ENCODE measurements around the gene ANGPTL7. TPM values are rescaled to one million over a fixed set of nuclear protein-coding genes. Genes with fewer than 3 reads are reported as not detected.

ANGPTL7 gene
- total and polyA plus RNA-seq, 7 donors: 0.51 to 6.4 (median 2.2) TPM; not detected in 1

GRCh38 chr1:11211925-11212587 is 22.9 kb downstream of the ANGPTL7 start:
- no peak overlapping the region for H3K27ac ChIP-seq
- no peaks in the 10 kb centered on the region for H3K4me1 ChIP-seq
- no peak for DNase-seq
- H3K9me3 ChIP-seq: no peaks in the 10 kb centered on the region
- WGBS, 2 donors: 93 to 94% methylated on average over 12 of the region's 12 CpGs
- intact Hi-C loops (cut with DNase I): no loop called here
- peaks cover 33 to 100% (median 62%) of the 10 kb centered on the region in 4 donors for H3K36me3 ChIP-seq
- TF ChIP-seq, protein P1, sequence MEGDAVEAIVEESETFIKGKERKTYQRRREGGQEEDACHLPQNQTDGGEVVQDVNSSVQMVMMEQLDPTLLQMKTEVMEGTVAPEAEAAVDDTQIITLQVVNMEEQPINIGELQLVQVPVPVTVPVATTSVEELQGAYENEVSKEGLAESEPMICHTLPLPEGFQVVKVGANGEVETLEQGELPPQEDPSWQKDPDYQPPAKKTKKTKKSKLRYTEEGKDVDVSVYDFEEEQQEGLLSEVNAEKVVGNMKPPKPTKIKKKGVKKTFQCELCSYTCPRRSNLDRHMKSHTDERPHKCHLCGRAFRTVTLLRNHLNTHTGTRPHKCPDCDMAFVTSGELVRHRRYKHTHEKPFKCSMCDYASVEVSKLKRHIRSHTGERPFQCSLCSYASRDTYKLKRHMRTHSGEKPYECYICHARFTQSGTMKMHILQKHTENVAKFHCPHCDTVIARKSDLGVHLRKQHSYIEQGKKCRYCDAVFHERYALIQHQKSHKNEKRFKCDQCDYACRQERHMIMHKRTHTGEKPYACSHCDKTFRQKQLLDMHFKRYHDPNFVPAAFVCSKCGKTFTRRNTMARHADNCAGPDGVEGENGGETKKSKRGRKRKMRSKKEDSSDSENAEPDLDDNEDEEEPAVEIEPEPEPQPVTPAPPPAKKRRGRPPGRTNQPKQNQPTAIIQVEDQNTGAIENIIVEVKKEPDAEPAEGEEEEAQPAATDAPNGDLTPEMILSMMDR (IDR thresholded peaks at IDR 0.05): no peak
- no peak for TF ChIP-seq EP300 (IDR thresholded peaks at IDR 0.05)
- TF ChIP-seq POLR2A (IDR thresholded peaks at IDR 0.05): no peak
- no peak for TF ChIP-seq POLR2AphosphoS5 (IDR thresholded peaks at IDR 0.05)
- H3K4me3 ChIP-seq: no peak overlapping the region
- no peaks in the 10 kb centered on the region for H3K27me3 ChIP-seq

DNA sequence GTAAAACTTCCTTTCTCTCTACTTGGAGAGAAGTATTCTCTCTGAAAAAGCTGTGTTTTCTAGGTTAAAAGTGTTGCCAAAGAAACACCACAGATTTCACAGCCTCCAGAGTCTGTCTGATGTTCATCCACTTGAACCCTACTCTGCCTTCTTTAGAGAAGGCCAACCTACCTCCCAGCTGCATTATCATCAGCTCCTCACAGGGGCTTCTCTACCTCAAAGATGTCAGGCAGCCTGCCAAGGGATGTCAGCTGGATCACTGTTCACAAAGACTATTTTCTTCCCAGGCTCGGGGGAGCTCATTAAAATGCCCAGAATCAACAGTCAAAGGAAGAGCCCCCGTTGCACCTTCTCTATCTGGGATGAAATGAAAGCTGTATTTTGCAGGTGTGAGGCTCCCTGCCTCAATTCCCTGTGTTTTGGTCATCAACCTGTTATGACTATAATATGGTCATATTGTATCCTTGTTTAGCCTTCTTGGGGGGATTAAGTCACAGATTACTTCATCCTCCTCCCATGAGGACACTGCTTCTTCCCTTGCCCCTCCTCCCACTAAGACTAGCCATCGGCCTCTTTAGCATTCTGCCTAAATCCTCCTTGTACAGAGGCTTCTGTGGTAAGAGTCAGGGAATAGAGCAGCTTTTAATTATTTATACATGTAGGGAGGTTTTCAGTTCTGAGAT is 25.7 kb downstream of the ANGPTL7 start:
- TF ChIP-seq, protein P1 (IDR thresholded peaks at IDR 0.05): no peak
- TF ChIP-seq EP300 (IDR thresholded peaks at IDR 0.05) (no peak), POLR2AphosphoS5 (IDR thresholded peaks at IDR 0.05) (no peak), POLR2A (IDR thresholded peaks at IDR 0.05) (no peak)
- WGBS, 2 donors: 74 to 89% methylated on average over 3 of the region's 3 CpGs
- Histone ChIP-seq H3K9me3 (no peaks in the 10 kb centered on the region), H3K36me3 (peaks cover 37 to 96% (median 55%) of the 10 kb centered on the region in 4 donors), H3K4me1 (no peaks in the 10 kb centered on the region), H3K27me3 (no peaks in the 10 kb centered on the region), H3K4me3 (no peak overlapping the region), H3K27ac (no peak overlapping the region)
- intact Hi-C loops (cut with DNase I): no loop called here
- no peak for DNase-seq

DNA sequence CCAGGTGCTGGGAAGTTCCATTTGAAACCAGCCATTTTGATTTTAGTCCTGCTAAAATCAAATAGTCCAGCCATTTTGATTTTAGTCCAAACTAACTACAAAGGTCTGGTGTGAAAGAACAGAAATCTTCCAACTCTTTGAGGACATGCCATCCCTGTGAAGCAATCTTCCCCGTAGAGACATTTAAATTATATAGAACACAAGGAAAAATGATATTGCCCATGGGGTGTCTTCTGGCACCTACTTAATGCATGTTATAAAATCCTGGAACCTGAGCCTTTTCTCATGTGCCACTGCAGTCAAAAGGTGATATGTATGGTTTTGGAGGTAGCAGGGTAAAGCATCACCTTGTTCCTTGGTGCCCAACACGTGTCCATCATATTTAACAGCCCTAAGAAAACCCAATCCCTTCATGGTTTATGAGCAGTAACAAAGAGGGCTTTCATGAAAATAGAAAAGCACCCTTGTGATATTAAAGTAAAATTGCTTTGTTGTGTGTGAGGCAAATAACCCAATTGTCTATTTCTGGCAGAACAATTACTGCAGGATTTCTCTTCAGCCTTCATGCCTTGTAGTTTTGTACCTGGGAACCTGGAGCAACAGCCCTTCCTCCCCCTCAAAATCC is 26.3 kb downstream of the ANGPTL7 start:
- no peaks in the 10 kb centered on the region for H3K27me3 ChIP-seq
- H3K9me3 ChIP-seq: no peaks in the 10 kb centered on the region
- no peak for DNase-seq
- no peaks in the 10 kb centered on the region for H3K4me1 ChIP-seq
- peaks cover 31 to 92% (median 50%) of the 10 kb centered on the region in 4 donors for H3K36me3 ChIP-seq
- H3K4me3 ChIP-seq: no peak overlapping the region
- TF ChIP-seq EP300 (IDR thresholded peaks at IDR 0.05) (no peak), POLR2A (IDR thresholded peaks at IDR 0.05) (no peak), POLR2AphosphoS5 (IDR thresholded peaks at IDR 0.05) (no peak)
- TF ChIP-seq, protein P1 (IDR thresholded peaks at IDR 0.05): no peak
- no peak overlapping the region for H3K27ac ChIP-seq
- WGBS, 2 donors: 82 to 90% methylated on average over 2 of the region's 2 CpGs
- intact Hi-C loops (cut with DNase I): no loop called here

- TF ChIP-seq, protein P1 (IDR thresholded peaks at IDR 0.05): no peak
- no peak for TF ChIP-seq POLR2AphosphoS5 (IDR thresholded peaks at IDR 0.05)
- intact Hi-C loops (cut with DNase I): no loop called here
- Histone ChIP-seq H3K4me1 (no peaks in the 10 kb centered on the region), H3K27me3 (no peaks in the 10 kb centered on the region), H3K9me3 (no peaks in the 10 kb centered on the region), H3K36me3 (peaks cover 28 to 89% (median 45%) of the 10 kb centered on the region in 4 donors), H3K27ac (no peak overlapping the region), H3K4me3 (no peak overlapping the region)
- 96 to 97% methylated on average over 1 of the region's 1 CpG for WGBS, 2 donors
- DNase-seq: no peak
Observed at GRCh38 chr1:11216074-11216473, 26.9 kb downstream of the ANGPTL7 start.

Measured in sigmoid colon (tissue), 7 donors.